GM18873 (cell line): ENCODE measurements around the gene RNF38.
"Not testable (repeated sequence)": the region's sequence is repeated elsewhere in the genome, so short reads cannot be mapped to it uniquely, and the experiment has no call there.

Experiments used
- ATAC-seq: cut with Tn5 transposase; IDR thresholded peaks from one replicate; pipeline ENCODE4 v1.9.1; 2021; ENCODE audit warnings: mild to moderate bottlenecking, moderate library complexity, moderate number of reproducible peaks; ENCODE audit not compliant: unreplicated experiment, low FRiP score

RNF38 gene

GRCh38 chr9:36337002-36337401, 63.1 kb downstream of the RNF38 start:
- no peak for ATAC-seq

GRCh38 chr9:36336131-36336907, 63.8 kb downstream of the RNF38 start:
- no peak for ATAC-seq

GRCh38 chr9:36332006-36332405, 68.1 kb downstream of the RNF38 start:
- no peak for ATAC-seq

- no peak for ATAC-seq
These were observed 71.2 kb downstream of the RNF38 start for GRCh38 chr9:36328798-36329411.

- ATAC-seq = no peak
These were observed 74.8 kb downstream of the RNF38 start for GRCh38 chr9:36325081-36325828.

- ATAC-seq = no peak
These were observed 76.1 kb downstream of the RNF38 start for GRCh38 chr9:36323926-36324325.

GRCh38 chr9:36322462-36322861, 77.6 kb downstream of the RNF38 start:
- no peak for ATAC-seq

GRCh38 chr9:36321903-36322302, 78.2 kb downstream of the RNF38 start:
- ATAC-seq = not testable (repeated sequence)

- ATAC-seq = no peak
These were observed 79.6 kb downstream of the RNF38 start for GRCh38 chr9:36320466-36320865.

GRCh38 chr9:36319806-36320205, 80.3 kb downstream of the RNF38 start:
- ATAC-seq = no peak

- no peak for ATAC-seq
These were observed 80.9 kb downstream of the RNF38 start for GRCh38 chr9:36319183-36319582.

GRCh38 chr9:36318212-36318802, 81.8 kb downstream of the RNF38 start:
- no peak for ATAC-seq

- no peak for ATAC-seq
These were observed 82.3 kb downstream of the RNF38 start for GRCh38 chr9:36317766-36318165.

GRCh38 chr9:36316611-36317317, 83.3 kb downstream of the RNF38 start:
- ATAC-seq = no peak

- ATAC-seq = no peak
These were observed 84.0 kb downstream of the RNF38 start for GRCh38 chr9:36316049-36316448.

GRCh38 chr9:36315283-36315682, 84.8 kb downstream of the RNF38 start:
- no peak for ATAC-seq

- ATAC-seq = no peak
These were observed 85.3 kb downstream of the RNF38 start for GRCh38 chr9:36314740-36315139.

GRCh38 chr9:36306471-36307306, 93.4 kb downstream of the RNF38 start:
- ATAC-seq = no peak

GRCh38 chr9:36304366-36304765, 95.7 kb downstream of the RNF38 start:
- ATAC-seq = not testable (repeated sequence)

- no peak for ATAC-seq
These were observed 98.8 kb downstream of the RNF38 start for GRCh38 chr9:36301227-36301626.
